Measurements from ENCODE around the gene INSL3.

GRCh38 chr19:17766543-17767131 is 54.7 kb downstream of the INSL3 start:
- TF ChIP-seq CTCF (IDR thresholded peaks at IDR 0.05) (peak; percentile 71 to 86 (median 84)), POLR2A (IDR thresholded peaks at IDR 0.05) (no peak)
